ENCODE measurements around the gene ADD1. TPM values are rescaled to one million over a fixed set of nuclear protein-coding genes. Genes with fewer than 3 reads are reported as not detected.

Gene ADD1
- total and polyA plus RNA-seq, 2 donors from 2014 or later: 232 to 313 TPM

GRCh38 chr4:2873329-2873728 is 29.7 kb downstream of the ADD1 start:
- H3K4me3 ChIP-seq (ENCODE audit: low read length in 3 of 3): no peak overlapping the region
- no peak overlapping the region for H3K27ac ChIP-seq (ENCODE audit: low read depth in 2 of 2, low read length in 2 of 2)
- H3K4me1 ChIP-seq (ENCODE audit: control insufficient read depth in 2 of 3, insufficient read depth in 2 of 3, low read depth in 1 of 3, low read length in 3 of 3): peaks cover 0 to 31% (median 19%) of the 10 kb centered on the region in 3 donors
- H3K9ac ChIP-seq (ENCODE audit: low read length in 3 of 3): no peak overlapping the region
- peaks cover 2 to 9% (median 4%) of the 10 kb centered on the region in 3 donors for H3K36me3 ChIP-seq (ENCODE audit: control insufficient read depth in 2 of 3, insufficient read depth in 3 of 3, low read length in 3 of 3)
- intact Hi-C loops (cut with DNase I): no loop called here
- no peak for TF ChIP-seq CTCF (IDR thresholded peaks at IDR 0.05; ENCODE audit: borderline replicate concordance, extremely low read depth, insufficient read depth)
- DNase-seq (no peak), FAIRE-seq (no peak)
- H3K9me3 ChIP-seq (ENCODE audit: control insufficient read depth in 2 of 3, insufficient read depth in 1 of 3, low read length in 3 of 3): no peaks in the 10 kb centered on the region
- H3K27me3 ChIP-seq (ENCODE audit: control insufficient read depth, insufficient read depth, low read length): no peaks in the 10 kb centered on the region

GRCh38 chr4:2874861-2875260 is 31.2 kb downstream of the ADD1 start:
- DNase-seq (peak in 1 of 5 donors; percentile 18), FAIRE-seq (no peak)
- H3K27me3 ChIP-seq (ENCODE audit: control insufficient read depth, insufficient read depth, low read length): no peaks in the 10 kb centered on the region
- H3K9me3 ChIP-seq (ENCODE audit: control insufficient read depth in 2 of 3, insufficient read depth in 1 of 3, low read length in 3 of 3): no peaks in the 10 kb centered on the region
- peaks cover 3 to 9% (median 4%) of the 10 kb centered on the region in 3 donors for H3K36me3 ChIP-seq (ENCODE audit: control insufficient read depth in 2 of 3, insufficient read depth in 3 of 3, low read length in 3 of 3)
- H3K9ac ChIP-seq (ENCODE audit: low read length in 3 of 3): no peak overlapping the region
- H3K4me1 ChIP-seq (ENCODE audit: control insufficient read depth in 2 of 3, insufficient read depth in 2 of 3, low read depth in 1 of 3, low read length in 3 of 3): peaks cover 0 to 20% (median 9%) of the 10 kb centered on the region in 3 donors
- H3K27ac ChIP-seq (ENCODE audit: low read depth in 2 of 2, low read length in 2 of 2): no peak overlapping the region
- intact Hi-C loops (cut with DNase I): no loop called here
- H3K4me3 ChIP-seq (ENCODE audit: low read length in 3 of 3): no peak overlapping the region
- no peak for TF ChIP-seq CTCF (IDR thresholded peaks at IDR 0.05; ENCODE audit: borderline replicate concordance, extremely low read depth, insufficient read depth)

GRCh38 chr4:2875556-2875955 is 31.9 kb downstream of the ADD1 start:
- intact Hi-C loops (cut with DNase I): no loop called here

More at GRCh38 chr4:2875556-2875955, 31.9 kb downstream of the ADD1 start:
- H3K4me1 ChIP-seq (ENCODE audit: control insufficient read depth in 2 of 3, insufficient read depth in 2 of 3, low read depth in 1 of 3, low read length in 3 of 3): peaks cover 0 to 14% (median 7%) of the 10 kb centered on the region in 3 donors
- no peaks in the 10 kb centered on the region for H3K27me3 ChIP-seq (ENCODE audit: control insufficient read depth, insufficient read depth, low read length)
- peaks cover 4 to 9% (median 4%) of the 10 kb centered on the region in 3 donors for H3K36me3 ChIP-seq (ENCODE audit: control insufficient read depth in 2 of 3, insufficient read depth in 3 of 3, low read length in 3 of 3)
- no peaks in the 10 kb centered on the region for H3K9me3 ChIP-seq (ENCODE audit: control insufficient read depth in 2 of 3, insufficient read depth in 1 of 3, low read length in 3 of 3)
- H3K4me3 ChIP-seq (ENCODE audit: low read length in 3 of 3): no peak overlapping the region
- no peak overlapping the region for H3K9ac ChIP-seq (ENCODE audit: low read length in 3 of 3)
- no peak overlapping the region for H3K27ac ChIP-seq (ENCODE audit: low read depth in 2 of 2, low read length in 2 of 2)
- DNase-seq (no peak), FAIRE-seq (no peak)
- TF ChIP-seq CTCF (IDR thresholded peaks at IDR 0.05; ENCODE audit: borderline replicate concordance, extremely low read depth, insufficient read depth): no peak
